ENCODE data around the gene SFI1.

DNA sequence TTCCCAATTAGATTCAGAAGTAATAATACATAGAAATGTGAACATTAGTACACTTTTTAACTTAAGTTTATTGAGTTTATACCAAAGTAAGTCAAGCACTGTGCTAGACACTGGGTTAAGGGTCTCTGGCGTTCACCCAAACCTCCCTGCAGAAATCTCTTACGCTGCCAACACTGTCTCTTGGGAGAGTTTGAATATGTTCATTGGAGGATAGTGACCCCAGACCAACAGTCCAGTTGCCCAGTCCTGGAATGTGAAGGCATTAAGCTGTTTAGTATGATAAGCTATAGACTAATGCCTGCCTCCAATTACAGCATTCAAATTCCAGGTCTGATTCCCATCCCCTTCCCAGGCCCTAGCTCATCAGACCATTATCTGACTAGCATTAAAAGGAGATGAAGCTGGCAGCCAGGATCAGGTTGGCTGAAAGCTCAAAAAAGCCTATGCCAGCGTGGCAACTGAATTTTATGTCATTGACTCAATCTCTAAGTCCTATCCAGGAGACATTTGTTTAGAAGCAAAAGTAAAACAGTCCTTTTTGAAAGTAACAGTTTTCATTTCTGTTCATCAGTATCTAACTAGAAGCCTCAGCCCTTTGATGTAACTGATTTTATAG lies 77.8 kb downstream of the SFI1 start:
- TF ChIP-seq, protein P1, sequence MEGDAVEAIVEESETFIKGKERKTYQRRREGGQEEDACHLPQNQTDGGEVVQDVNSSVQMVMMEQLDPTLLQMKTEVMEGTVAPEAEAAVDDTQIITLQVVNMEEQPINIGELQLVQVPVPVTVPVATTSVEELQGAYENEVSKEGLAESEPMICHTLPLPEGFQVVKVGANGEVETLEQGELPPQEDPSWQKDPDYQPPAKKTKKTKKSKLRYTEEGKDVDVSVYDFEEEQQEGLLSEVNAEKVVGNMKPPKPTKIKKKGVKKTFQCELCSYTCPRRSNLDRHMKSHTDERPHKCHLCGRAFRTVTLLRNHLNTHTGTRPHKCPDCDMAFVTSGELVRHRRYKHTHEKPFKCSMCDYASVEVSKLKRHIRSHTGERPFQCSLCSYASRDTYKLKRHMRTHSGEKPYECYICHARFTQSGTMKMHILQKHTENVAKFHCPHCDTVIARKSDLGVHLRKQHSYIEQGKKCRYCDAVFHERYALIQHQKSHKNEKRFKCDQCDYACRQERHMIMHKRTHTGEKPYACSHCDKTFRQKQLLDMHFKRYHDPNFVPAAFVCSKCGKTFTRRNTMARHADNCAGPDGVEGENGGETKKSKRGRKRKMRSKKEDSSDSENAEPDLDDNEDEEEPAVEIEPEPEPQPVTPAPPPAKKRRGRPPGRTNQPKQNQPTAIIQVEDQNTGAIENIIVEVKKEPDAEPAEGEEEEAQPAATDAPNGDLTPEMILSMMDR (IDR thresholded peaks at IDR 0.05), result no peak
- TF ChIP-seq POLR2A (IDR thresholded peaks at IDR 0.05), result no peak

Measured in esophagus squamous epithelium (tissue), 4 donors.